ENCODE data around the gene PIK3CA. TPM values are rescaled to one million over a fixed set of nuclear protein-coding genes. Genes with fewer than 3 reads are reported as not detected.

PIK3CA gene
- total RNA-seq, 2 experiments from 2014 or later, result 57.1 to 63.1 TPM

- no peak for DNase-seq
- Histone ChIP-seq H3K9me3 (ENCODE audit: control insufficient read depth in 1 of 2, insufficient read depth in 1 of 2, low read length in 2 of 2) (no peaks in the 10 kb centered on the region), H3K27ac (ENCODE audit: low read depth in 1 of 2, low read length in 2 of 2) (no peak overlapping the region), H3K4me3 (ENCODE audit: low read length) (no peak overlapping the region), H3K27me3 (ENCODE audit: control insufficient read depth in 1 of 2, insufficient read depth in 2 of 2, low read length in 2 of 2) (no peaks in the 10 kb centered on the region), H3K36me3 (ENCODE audit: insufficient read depth, low read length) (peaks cover 61% of the 10 kb centered on the region), H3K4me1 (ENCODE audit: insufficient read depth, low read length) (no peaks in the 10 kb centered on the region)
- Mint-ChIP-seq H3K4me3 (no peak overlapping the region), H3K27ac (no peak overlapping the region), H3K9me3 (no peaks in the 10 kb centered on the region), H3K4me1 (ENCODE audit: low read depth) (no peaks in the 10 kb centered on the region), H3K27me3 (no peaks in the 10 kb centered on the region), H3K36me3 (ENCODE audit: low read depth) (peaks cover 68% of the 10 kb centered on the region)
- CTCF ChIA-PET, result no interaction called here
- TF ChIP-seq CTCF (IDR thresholded peaks at IDR 0.05), result no peak
- POLR2A ChIA-PET, result no interaction called here
- ATAC-seq (ENCODE audit: poor library complexity), result no peak
- intact Hi-C loops (cut with DNase I, micrococcal nuclease), result no loop called here
Observed at GRCh38 chr3:179229177-179229576, 81.0 kb downstream of the PIK3CA start.

- CTCF ChIA-PET, result interaction anchor here (1.1 kb wide), 2 partner anchors 41 to 73 kb away, joined by 3 to 4 read pairs; no protein-coding TSS in a partner anchor
- DNase-seq (no peak), ATAC-seq (ENCODE audit: poor library complexity) (no peak)
- H3K4me3 ChIP-seq (ENCODE audit: low read length), result no peak overlapping the region
- Mint-ChIP-seq H3K36me3 (ENCODE audit: low read depth) (peaks cover 62% of the 10 kb centered on the region), H3K27me3 (no peaks in the 10 kb centered on the region), H3K4me1 (ENCODE audit: low read depth) (peaks cover 12% of the 10 kb centered on the region), H3K4me3 (no peak overlapping the region), H3K27ac (no peak overlapping the region), H3K9me3 (no peaks in the 10 kb centered on the region)
- peaks cover 46% of the 10 kb centered on the region for H3K36me3 ChIP-seq (ENCODE audit: insufficient read depth, low read length)
- no peaks in the 10 kb centered on the region for H3K4me1 ChIP-seq (ENCODE audit: insufficient read depth, low read length)
- intact Hi-C loops (cut with DNase I, micrococcal nuclease), result loop anchor here in 1 of 2 experiments (10.0 kb wide), 1 partner anchor 82 kb away; no protein-coding TSS in a partner anchor
- POLR2A ChIA-PET, result no interaction called here
- H3K9me3 ChIP-seq (ENCODE audit: control insufficient read depth in 1 of 2, insufficient read depth in 1 of 2, low read length in 2 of 2), result no peaks in the 10 kb centered on the region
- no peak for TF ChIP-seq CTCF (IDR thresholded peaks at IDR 0.05)
- no peaks in the 10 kb centered on the region for H3K27me3 ChIP-seq (ENCODE audit: control insufficient read depth in 1 of 2, insufficient read depth in 2 of 2, low read length in 2 of 2)
- H3K27ac ChIP-seq (ENCODE audit: low read depth in 1 of 2, low read length in 2 of 2), result no peak overlapping the region
Observed at GRCh38 chr3:179233043-179233442, 84.9 kb downstream of the PIK3CA start.

GRCh38 chr3:179234199-179234598, 86.0 kb downstream of the PIK3CA start:
- no peaks in the 10 kb centered on the region for H3K4me1 ChIP-seq (ENCODE audit: insufficient read depth, low read length)
- peaks cover 39% of the 10 kb centered on the region for H3K36me3 ChIP-seq (ENCODE audit: insufficient read depth, low read length)
- peaks cover 12% of the 10 kb centered on the region for H3K4me1 Mint-ChIP-seq (ENCODE audit: low read depth)
- no peak overlapping the region for H3K4me3 ChIP-seq (ENCODE audit: low read length)
- ChIA-PET POLR2A (interaction anchor here (1.0 kb wide), 1 partner anchor 8 kb away, joined by 3 read pairs; no protein-coding TSS in a partner anchor), CTCF (interaction anchor here (1.1 kb wide), 1 partner anchor 42 kb away, joined by 4 read pairs; no protein-coding TSS in a partner anchor)
- no peak overlapping the region for H3K4me3 Mint-ChIP-seq
- H3K27ac Mint-ChIP-seq, result no peak overlapping the region
- H3K9me3 ChIP-seq (ENCODE audit: control insufficient read depth in 1 of 2, insufficient read depth in 1 of 2, low read length in 2 of 2), result no peaks in the 10 kb centered on the region
- H3K27me3 Mint-ChIP-seq, result no peaks in the 10 kb centered on the region
- H3K9me3 Mint-ChIP-seq, result no peaks in the 10 kb centered on the region
- ATAC-seq (ENCODE audit: poor library complexity) (no peak), DNase-seq (no peak)
- intact Hi-C loops (cut with DNase I, micrococcal nuclease), result loop anchor here in 1 of 2 experiments (10.0 kb wide), 1 partner anchor 81 kb away; no protein-coding TSS in a partner anchor
- TF ChIP-seq CTCF (IDR thresholded peaks at IDR 0.05), result no peak
- peaks cover 59% of the 10 kb centered on the region for H3K36me3 Mint-ChIP-seq (ENCODE audit: low read depth)
- H3K27me3 ChIP-seq (ENCODE audit: control insufficient read depth in 1 of 2, insufficient read depth in 2 of 2, low read length in 2 of 2), result no peaks in the 10 kb centered on the region
- no peak overlapping the region for H3K27ac ChIP-seq (ENCODE audit: low read depth in 1 of 2, low read length in 2 of 2)

Measured in CD4-positive, alpha-beta T cell (primary cell).